Cardiac septum (tissue), 1 donor: ENCODE results near the gene GDF2. TPM values are rescaled to one million over a fixed set of nuclear protein-coding genes. Genes with fewer than 3 reads are reported as not detected.
A peak's percentile ranks its signal among the peaks of the same experiment; 100 is the strongest.

Source experiments
- DNase-seq: peaks from one replicate; pipeline ENCODE4 v3.0.0-alpha.2; 2020; ENCODE audit warnings: low spot score
- intact Hi-C: fragments of 100-400 bp; cut with DNase I; formaldehyde crosslinking; loops from one replicate; pipeline ENCODE4 v1.14.0; 2022
- total RNA-seq: library from RNA; stranded (reverse); fragmentation: NEBNext Ultra II Directional; extraction: Animal tissue kit (Norgen Biotek cat#: 25700); gene quantifications from one replicate; pipeline ENCODE4 v1.2.1, GENCODE V29; 2021
- donor health status: DM: no; HTN: no; CAD: no.

The GDF2 gene
- total RNA-seq, 1 donor from 2014 or later, result not detected

GRCh38 chr10:47362199-47362598 is 39.9 kb downstream of the GDF2 start:
- peak; percentile 35 for DNase-seq

GRCh38 chr10:47363781-47364180 is 41.5 kb downstream of the GDF2 start:
- intact Hi-C loops, result no loop called here
- DNase-seq, result no peak

More at GRCh38 chr10:47362199-47362598, 39.9 kb downstream of the GDF2 start:
- intact Hi-C loops, result no loop called here

- intact Hi-C loops, result no loop called here
- no peak for DNase-seq
Measured at GRCh38 chr10:47364366-47364765, 42.1 kb downstream of the GDF2 start.

- no peak for DNase-seq
- intact Hi-C loops, result no loop called here
Measured at GRCh38 chr10:47364911-47365310, 42.7 kb downstream of the GDF2 start.

- intact Hi-C loops, result no loop called here
- no peak for DNase-seq
Measured at GRCh38 chr10:47365431-47366180, 43.4 kb downstream of the GDF2 start.

GRCh38 chr10:47366181-47366631 is 44.0 kb downstream of the GDF2 start:
- intact Hi-C loops, result no loop called here
- DNase-seq, result no peak

GRCh38 chr10:47366731-47367460 is 44.6 kb downstream of the GDF2 start:
- DNase-seq, result no peak
- intact Hi-C loops, result no loop called here

GRCh38 chr10:47367646-47368045 is 45.4 kb downstream of the GDF2 start:
- DNase-seq, result no peak
- intact Hi-C loops, result no loop called here

- intact Hi-C loops, result no loop called here
- DNase-seq, result no peak
Measured at GRCh38 chr10:47368431-47369180, 46.4 kb downstream of the GDF2 start.

- peak; percentile 14 for DNase-seq
- intact Hi-C loops, result no loop called here
Measured at GRCh38 chr10:47369251-47369894, 47.1 kb downstream of the GDF2 start.

GRCh38 chr10:47370015-47370767 is 47.9 kb downstream of the GDF2 start:
- DNase-seq, result no peak
- intact Hi-C loops, result no loop called here

GRCh38 chr10:47370878-47371277 is 48.6 kb downstream of the GDF2 start:
- intact Hi-C loops, result no loop called here
- no peak for DNase-seq

- no peak for DNase-seq
- intact Hi-C loops, result no loop called here
Measured at GRCh38 chr10:47371629-47372485, 49.6 kb downstream of the GDF2 start.

GRCh38 chr10:47372726-47373125 is 50.5 kb downstream of the GDF2 start:
- DNase-seq, result no peak
- intact Hi-C loops, result no loop called here

GRCh38 chr10:47374611-47375536 is 52.6 kb downstream of the GDF2 start:
- no peak for DNase-seq
- intact Hi-C loops, result no loop called here

GRCh38 chr10:47376522-47377220 is 54.4 kb downstream of the GDF2 start:
- intact Hi-C loops, result no loop called here
- peak; percentile 69 for DNase-seq
